ENCODE measurements around the gene R3HDM2. TPM values are rescaled to one million over a fixed set of nuclear protein-coding genes. Genes with fewer than 3 reads are reported as not detected.

R3HDM2 gene
- total and polyA plus RNA-seq, 2 donors (not counting 1 experiment from before 2014, with no cell fraction given) = 21.3 to 22.8 TPM

DNA sequence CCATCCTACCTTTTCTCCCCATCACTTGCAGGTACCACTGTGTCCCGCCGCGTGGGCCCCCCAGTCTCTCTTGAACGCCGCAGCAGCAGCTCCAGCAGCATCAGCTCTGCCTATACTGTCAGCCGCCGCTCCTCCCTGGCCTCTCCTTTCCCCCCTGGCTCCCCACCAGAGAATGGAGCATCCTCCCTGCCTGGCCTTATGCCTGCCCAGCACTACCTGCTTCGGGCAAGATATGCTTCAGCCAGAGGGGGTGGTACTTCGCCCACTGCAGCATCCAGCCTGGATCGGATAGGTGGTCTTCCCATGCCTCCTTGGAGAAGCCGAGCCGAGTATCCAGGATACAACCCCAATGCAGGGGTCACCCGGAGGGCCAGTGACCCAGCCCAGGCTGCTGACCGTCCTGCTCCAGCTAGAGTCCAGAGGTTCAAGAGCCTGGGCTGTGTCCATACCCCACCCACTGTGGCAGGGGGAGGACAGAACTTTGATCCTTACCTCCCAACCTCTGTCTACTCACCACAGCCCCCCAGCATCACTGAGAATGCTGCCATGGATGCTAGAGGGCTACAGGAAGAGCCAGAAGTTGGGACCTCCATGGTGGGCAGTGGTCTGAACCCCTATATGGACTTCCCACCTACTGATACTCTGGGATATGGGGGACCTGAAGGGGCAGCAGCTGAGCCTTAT lies 39.6 kb upstream of the R3HDM2 start:
- Histone ChIP-seq H3K9me3 (ENCODE audit: control insufficient read depth, insufficient read depth, low read depth, low read length) (no peaks in the 10 kb centered on the region), H3K27ac (ENCODE audit: insufficient read depth, low read length) (no peak overlapping the region), H3K4me2 (ENCODE audit: extremely low read depth, insufficient read depth, low read length) (no peak overlapping the region)

DNA sequence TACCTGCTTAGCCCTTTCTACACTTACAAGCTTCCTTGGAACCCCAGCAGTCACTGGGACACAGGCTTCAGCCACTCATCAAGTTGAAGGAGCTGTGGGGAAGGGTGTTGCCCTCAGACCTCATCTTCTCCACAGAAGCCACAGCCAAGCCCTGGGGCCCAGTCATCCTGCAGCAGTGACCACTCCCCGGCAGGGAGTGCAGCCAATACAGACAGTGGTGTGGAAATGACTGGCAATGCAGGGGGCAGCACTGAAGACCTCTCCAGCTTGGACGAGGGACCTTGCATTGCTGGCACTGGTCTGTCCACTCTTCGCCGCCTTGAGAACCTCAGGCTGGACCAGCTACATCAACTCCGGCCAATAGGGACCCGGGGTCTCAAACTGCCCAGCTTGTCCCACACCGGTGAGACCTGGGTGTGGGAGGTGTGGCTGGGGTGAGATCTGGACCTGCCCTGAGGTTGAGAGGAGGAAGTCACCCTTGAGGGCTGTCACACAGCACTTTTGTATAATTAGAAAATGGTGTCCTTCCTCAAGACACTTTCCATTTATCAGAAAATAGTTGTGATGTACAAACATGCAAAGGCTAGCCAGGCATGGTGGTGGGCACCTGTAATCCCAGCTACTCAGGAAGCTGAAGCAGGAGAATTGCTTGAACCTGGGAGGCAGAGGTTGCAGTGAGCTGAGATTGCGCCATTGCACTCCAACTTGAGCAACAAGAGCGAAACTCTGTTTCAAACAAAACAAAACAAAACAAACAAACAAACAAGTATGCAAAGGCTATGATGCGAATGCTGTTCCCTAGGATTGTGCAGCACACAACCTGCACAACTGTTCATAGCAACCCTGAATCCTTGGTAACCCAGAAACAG lies 38.7 kb upstream of the R3HDM2 start:
- Histone ChIP-seq H3K4me3 (replicated peaks in 1 of 4; ENCODE audit: control extremely low read depth in 1 of 4, insufficient read depth in 1 of 4, low read depth in 3 of 4, low read length in 4 of 4) (no peak overlapping the region), H3K79me2 (ENCODE audit: control insufficient read depth, insufficient read depth, low read length) (no peaks in the 10 kb centered on the region), H3K4me1 (ENCODE audit: control insufficient read depth, extremely low read depth, insufficient read depth, low read length) (no peaks in the 10 kb centered on the region), H2AFZ (ENCODE audit: low read length) (no peak overlapping the region), H3K9me3 (ENCODE audit: control insufficient read depth, insufficient read depth, low read depth, low read length) (no peaks in the 10 kb centered on the region), H3K27me3 (ENCODE audit: control insufficient read depth, insufficient read depth, low read length) (peaks cover 38% of the 10 kb centered on the region), H3K36me3 (ENCODE audit: control insufficient read depth, insufficient read depth, low read length) (no peaks in the 10 kb centered on the region), H3K27ac (ENCODE audit: insufficient read depth, low read length) (no peak overlapping the region), H3K9ac (ENCODE audit: insufficient read depth, low read length) (no peak overlapping the region), H4K20me1 (ENCODE audit: control insufficient read depth, extremely low read depth, insufficient read depth, low read length) (no peaks in the 10 kb centered on the region), H3K4me2 (ENCODE audit: extremely low read depth, insufficient read depth, low read length) (no peak overlapping the region)
- DNase-seq (ENCODE audit: low read depth in 2 of 2) = no peak
- no peak for TF ChIP-seq EZH2 (IDR thresholded peaks at IDR 0.05; ENCODE audit: low read length, missing control alignments)
- TF ChIP-seq, protein P1, sequence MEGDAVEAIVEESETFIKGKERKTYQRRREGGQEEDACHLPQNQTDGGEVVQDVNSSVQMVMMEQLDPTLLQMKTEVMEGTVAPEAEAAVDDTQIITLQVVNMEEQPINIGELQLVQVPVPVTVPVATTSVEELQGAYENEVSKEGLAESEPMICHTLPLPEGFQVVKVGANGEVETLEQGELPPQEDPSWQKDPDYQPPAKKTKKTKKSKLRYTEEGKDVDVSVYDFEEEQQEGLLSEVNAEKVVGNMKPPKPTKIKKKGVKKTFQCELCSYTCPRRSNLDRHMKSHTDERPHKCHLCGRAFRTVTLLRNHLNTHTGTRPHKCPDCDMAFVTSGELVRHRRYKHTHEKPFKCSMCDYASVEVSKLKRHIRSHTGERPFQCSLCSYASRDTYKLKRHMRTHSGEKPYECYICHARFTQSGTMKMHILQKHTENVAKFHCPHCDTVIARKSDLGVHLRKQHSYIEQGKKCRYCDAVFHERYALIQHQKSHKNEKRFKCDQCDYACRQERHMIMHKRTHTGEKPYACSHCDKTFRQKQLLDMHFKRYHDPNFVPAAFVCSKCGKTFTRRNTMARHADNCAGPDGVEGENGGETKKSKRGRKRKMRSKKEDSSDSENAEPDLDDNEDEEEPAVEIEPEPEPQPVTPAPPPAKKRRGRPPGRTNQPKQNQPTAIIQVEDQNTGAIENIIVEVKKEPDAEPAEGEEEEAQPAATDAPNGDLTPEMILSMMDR (conservative IDR thresholded peaks at IDR 0.05 in 1 of 2, IDR thresholded peaks at IDR 0.05 in 1 of 2; ENCODE audit: low read depth in 1 of 2, low read length in 2 of 2) = no peak

More for the DNA sequence above, 39.6 kb upstream of the R3HDM2 start:
- TF ChIP-seq, protein P1 (conservative IDR thresholded peaks at IDR 0.05 in 1 of 2, IDR thresholded peaks at IDR 0.05 in 1 of 2; ENCODE audit: low read depth in 1 of 2, low read length in 2 of 2) = no peak
- no peak for TF ChIP-seq EZH2 (IDR thresholded peaks at IDR 0.05; ENCODE audit: low read length, missing control alignments)
- Histone ChIP-seq H3K79me2 (ENCODE audit: control insufficient read depth, insufficient read depth, low read length) (no peaks in the 10 kb centered on the region), H3K4me1 (ENCODE audit: control insufficient read depth, extremely low read depth, insufficient read depth, low read length) (no peaks in the 10 kb centered on the region), H4K20me1 (ENCODE audit: control insufficient read depth, extremely low read depth, insufficient read depth, low read length) (no peaks in the 10 kb centered on the region), H3K27me3 (ENCODE audit: control insufficient read depth, insufficient read depth, low read length) (peaks cover 47% of the 10 kb centered on the region), H3K9ac (ENCODE audit: insufficient read depth, low read length) (no peak overlapping the region), H3K4me3 (replicated peaks in 1 of 4; ENCODE audit: control extremely low read depth in 1 of 4, insufficient read depth in 1 of 4, low read depth in 3 of 4, low read length in 4 of 4) (no peak overlapping the region), H2AFZ (ENCODE audit: low read length) (no peak overlapping the region), H3K36me3 (ENCODE audit: control insufficient read depth, insufficient read depth, low read length) (no peaks in the 10 kb centered on the region)
- no peak for DNase-seq (ENCODE audit: low read depth in 2 of 2)

GRCh38 chr12:57467915-57468314 lies 37.1 kb upstream of the R3HDM2 start:
- H4K20me1 ChIP-seq (ENCODE audit: control insufficient read depth, extremely low read depth, insufficient read depth, low read length) = no peaks in the 10 kb centered on the region
- H3K9me3 ChIP-seq (ENCODE audit: control insufficient read depth, insufficient read depth, low read depth, low read length) = no peaks in the 10 kb centered on the region
- no peak for DNase-seq (ENCODE audit: low read depth in 2 of 2)
- no peaks in the 10 kb centered on the region for H3K36me3 ChIP-seq (ENCODE audit: control insufficient read depth, insufficient read depth, low read length)
- no peak overlapping the region for H3K27ac ChIP-seq (ENCODE audit: insufficient read depth, low read length)
- H3K9ac ChIP-seq (ENCODE audit: insufficient read depth, low read length) = no peak overlapping the region
- no peaks in the 10 kb centered on the region for H3K4me1 ChIP-seq (ENCODE audit: control insufficient read depth, extremely low read depth, insufficient read depth, low read length)
- peaks cover 24% of the 10 kb centered on the region for H3K27me3 ChIP-seq (ENCODE audit: control insufficient read depth, insufficient read depth, low read length)
- TF ChIP-seq EZH2 (IDR thresholded peaks at IDR 0.05; ENCODE audit: low read length, missing control alignments) = no peak
- TF ChIP-seq, protein P1 (conservative IDR thresholded peaks at IDR 0.05 in 1 of 2, IDR thresholded peaks at IDR 0.05 in 1 of 2; ENCODE audit: low read depth in 1 of 2, low read length in 2 of 2) = no peak
- no peak overlapping the region for H3K4me3 ChIP-seq (replicated peaks in 1 of 4; ENCODE audit: control extremely low read depth in 1 of 4, insufficient read depth in 1 of 4, low read depth in 3 of 4, low read length in 4 of 4)
- no peak overlapping the region for H2AFZ ChIP-seq (ENCODE audit: low read length)
- no peaks in the 10 kb centered on the region for H3K79me2 ChIP-seq (ENCODE audit: control insufficient read depth, insufficient read depth, low read length)
- H3K4me2 ChIP-seq (ENCODE audit: extremely low read depth, insufficient read depth, low read length) = no peak overlapping the region

All from fibroblast of lung (primary cell).